IPS DF 19.7 (cell line): ENCODE results near the gene GCG.

Source experiments
- DNase-seq: peaks from one replicate; pipeline ENCODE4 v3.0.0-alpha.2; 2013; ENCODE audit warnings: low read depth, low spot score

Gene GCG

DNA sequence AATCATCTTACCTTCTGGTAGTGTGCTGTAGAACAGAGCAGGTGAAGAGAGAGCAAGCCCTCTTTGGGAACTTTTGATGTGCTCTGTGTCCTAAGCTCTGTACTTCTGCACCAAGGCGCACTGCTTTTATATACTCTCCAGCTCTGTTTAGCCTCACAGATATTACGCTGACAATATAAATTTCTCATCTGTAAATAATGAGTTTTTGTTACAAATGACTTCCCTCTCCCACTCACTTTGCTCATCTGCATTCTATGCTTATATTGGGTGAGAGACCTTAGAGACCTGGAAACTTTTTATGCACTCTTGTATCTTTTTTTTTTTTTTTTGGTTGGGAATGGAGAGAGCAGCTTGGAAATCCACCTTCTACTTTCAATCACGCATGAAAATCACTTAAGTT, at the start of gene GCG:
GCG (minus strand) TSS at position 101 of the 400 bp plus-strand sequence. CDS start 3,069 bp downstream, outside the sequence.
- DNase-seq = no peak

DNA sequence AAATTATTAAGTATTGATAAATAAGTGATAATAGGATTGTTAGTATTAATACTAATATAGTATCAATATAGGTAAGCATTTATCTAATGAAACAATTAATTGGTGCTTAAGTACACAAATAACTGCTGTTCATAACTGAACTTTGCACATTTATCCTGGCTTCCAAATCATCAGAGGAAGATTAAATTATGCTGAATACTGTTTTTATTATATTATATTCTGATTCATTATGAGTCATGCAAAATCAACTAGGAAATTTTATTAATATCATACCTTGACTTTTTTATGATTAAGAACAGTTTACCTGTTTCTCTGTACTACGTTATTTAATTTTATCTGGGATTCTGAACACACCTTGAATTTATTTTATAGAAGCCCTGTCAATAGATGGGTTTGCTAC, 48.6 kb upstream of the GCG start:
- no peak for DNase-seq

DNA sequence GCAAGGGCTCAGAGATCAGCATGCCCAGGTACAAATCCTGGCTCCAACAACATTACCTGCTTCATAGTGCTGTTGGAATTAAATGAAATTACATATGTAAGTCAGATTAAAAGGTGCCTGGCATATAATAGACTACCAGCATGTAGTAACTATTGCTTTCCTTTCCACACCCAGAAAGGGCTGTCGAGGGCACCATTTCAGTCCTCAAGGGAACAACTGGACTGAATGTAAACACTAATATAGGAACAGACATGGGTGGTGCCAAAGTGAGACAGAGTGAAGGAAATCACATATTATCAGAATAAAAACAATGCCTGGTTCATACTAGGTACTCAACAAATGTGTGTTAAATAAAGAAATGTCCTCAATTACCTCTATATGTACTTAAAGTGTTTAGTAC, 47.9 kb upstream of the GCG start:
- no peak for DNase-seq

DNA sequence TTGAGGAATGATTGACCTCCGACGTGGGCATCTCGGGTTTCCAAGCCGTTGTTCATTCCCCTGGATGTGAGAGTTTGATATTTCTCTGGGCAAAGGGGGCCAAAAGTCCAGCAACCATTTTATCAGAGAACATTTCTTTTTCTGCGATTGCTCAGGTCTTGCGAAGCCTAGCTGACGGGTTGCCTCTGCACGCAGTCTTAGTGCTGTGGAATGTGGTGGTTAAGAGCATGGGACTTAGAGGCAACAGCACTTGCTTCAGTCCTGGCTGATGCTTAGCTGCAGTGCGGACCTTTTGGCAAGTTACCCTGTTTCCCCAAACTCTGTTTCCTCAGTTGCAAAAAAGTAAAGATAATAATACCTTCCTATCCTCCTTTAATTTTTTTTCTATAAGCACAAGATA, 46.2 kb upstream of the GCG start:
- DNase-seq = no peak

DNA sequence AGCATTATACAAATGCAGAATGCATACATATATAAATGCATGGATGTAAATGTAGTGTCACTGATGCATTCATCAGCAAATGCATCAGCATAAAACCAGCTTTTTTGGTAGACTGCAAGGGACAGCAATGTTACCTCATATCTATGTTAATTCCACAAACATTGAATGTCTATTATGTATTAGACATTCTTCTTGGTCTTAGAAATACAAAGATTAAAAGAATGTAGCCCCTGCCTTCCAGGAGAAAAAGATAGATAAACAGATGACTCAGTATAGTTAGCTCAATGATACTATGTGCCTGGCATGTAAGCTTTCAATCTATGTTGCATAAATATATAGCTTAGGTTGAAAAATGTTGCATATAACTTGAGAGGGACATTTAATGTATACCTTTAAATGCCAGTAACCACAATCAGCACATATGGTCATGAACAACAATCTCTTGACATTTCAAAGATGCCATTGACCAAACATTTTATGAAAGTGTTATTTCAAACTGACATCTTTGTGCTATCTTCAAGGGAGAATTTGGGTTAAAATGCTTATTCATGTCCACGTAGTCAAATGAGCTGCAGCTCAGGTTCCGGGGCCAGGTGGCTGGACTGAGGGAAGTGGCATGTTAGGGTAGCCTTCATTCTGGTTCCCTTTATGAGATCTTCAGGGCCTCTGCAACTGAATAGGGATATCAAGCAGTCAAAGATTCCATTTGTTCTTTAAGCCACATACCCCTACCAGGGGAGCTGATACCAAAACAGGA, 45.2 kb upstream of the GCG start:
- DNase-seq = no peak

DNA sequence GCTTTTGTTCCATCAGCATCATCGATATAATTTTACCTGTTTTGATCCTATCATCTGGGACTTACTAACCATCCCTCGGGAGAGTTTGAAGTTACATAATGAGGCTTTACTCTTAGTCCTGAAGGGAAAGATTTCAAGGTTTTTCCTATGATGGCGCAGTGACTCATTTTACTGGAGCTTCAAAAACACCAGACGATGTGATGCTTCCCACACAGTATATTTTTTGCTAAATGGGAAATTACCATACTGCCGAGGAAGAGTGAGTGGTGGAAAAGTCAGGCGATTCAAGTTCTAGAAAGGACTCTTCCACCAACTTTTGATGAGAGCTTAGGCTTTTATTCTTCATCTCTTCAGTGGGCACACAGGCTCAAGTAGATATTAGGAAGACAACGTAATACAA, 44.6 kb upstream of the GCG start:
- DNase-seq = no peak

DNA sequence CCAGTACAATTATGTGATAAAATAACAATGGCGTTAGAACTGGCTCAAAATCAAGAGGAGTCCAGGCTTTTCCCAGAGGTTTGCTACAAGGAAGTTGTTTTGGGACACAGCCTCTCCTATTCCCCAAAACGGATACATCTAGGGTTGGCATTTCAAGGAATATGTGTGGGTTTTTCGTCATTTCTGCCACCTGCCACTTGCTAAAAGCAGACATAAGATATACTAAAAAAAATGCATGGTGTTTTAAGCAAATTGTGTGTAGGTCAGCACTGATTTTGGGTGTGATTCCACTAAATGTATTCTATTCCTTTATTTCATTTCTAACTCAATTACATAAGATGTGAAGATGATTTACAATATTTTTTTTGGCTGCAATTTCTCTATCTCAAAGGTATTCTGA, 36.4 kb upstream of the GCG start:
- DNase-seq = no peak

DNA sequence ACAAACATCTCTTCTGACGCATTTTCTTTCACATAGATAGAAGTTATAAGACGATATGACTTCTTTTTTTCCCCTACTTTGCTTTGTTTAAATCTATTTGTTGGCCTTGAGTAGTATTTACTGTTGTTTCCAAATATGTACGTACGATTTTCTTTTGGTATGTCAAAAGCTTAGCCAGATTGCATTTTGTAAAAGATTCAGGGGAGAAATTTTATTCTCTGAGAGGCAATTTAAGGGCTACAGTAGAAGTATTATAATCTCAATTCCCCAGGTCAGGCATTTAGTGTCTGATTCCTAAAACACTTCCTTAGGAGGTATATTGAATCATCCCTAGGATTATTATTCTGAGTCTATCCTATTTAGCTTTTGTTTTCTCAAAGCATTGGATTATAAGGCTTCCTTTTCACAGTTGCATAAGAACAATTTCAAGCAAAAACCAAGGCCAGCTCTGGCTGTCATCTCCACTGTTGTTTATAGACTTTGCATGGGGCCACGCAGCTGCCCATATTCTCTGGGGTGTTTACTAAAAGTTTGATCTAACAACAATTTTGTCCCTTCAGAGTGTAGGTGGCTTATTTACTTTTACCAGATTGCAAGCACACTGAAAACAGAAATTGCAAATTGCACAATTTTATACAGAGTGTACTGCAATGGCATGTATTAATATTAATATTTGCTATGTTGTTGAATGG, 33.6 kb upstream of the GCG start:
- DNase-seq = no peak

DNA sequence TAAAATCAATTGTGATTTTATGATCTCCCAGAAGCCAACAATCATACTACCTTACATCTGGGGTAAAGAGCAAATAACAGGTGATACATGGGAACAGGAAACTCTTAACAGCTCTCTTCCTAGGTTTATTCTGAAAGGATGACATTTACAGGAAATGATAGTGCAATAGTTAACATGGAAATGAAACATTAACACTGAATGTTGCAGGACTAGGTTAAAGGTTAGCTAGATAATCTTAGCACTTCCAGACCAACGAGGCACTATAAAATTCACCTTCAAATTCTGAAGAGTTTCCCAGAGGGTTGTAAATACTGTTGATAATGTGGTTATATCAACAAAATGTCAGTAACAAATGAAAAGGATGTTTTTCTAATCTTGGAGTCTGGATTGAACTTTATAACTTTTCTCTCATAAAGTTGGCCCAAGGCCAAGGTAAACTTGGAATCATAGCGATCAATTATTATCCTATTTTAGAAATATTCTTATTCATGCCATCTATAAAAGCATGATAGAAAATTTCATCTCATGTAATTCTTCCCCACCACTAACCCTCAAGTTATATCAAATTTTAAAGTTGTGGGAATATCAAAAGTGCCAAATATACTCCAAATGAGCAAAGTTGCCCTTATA, 32.9 kb upstream of the GCG start:
- no peak for DNase-seq

DNA sequence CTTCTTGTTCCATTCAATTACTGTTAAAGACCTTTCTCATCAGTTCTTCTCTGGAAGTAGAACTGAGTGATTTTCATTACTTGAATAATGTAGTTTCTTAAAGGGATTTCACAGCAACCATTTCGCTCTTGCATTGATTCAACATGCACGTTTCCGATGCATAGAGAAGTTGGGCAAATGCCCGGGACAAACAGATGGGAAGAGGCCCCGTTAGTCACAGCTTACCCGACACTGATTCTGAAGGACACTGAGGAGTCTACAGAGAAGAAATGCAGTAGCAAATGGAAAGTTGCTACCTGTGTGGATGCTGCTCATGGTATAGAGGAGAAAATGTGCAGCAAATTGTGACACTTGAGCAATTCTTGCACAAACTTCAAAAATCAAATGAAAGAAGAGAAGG, 32.3 kb upstream of the GCG start:
- DNase-seq = no peak

DNA sequence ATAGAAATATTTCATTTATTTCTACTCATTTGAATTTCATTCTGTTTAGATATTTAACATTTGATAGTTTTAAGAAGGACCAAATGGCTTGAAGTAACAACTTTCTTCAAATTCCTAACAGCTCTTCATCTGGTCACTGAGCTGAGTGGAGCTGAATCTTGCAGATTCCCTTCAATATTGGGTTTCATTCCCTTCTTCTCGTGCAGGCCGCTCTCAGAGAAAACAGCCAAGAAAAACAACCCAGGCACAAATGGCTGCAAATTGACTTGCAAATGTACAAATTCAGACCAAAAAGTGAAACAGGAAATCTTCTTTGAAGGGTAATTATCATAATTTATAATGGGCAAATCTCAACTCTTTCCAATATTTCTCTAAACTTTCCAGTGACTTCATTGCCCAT, 30.3 kb upstream of the GCG start:
- no peak for DNase-seq

DNA sequence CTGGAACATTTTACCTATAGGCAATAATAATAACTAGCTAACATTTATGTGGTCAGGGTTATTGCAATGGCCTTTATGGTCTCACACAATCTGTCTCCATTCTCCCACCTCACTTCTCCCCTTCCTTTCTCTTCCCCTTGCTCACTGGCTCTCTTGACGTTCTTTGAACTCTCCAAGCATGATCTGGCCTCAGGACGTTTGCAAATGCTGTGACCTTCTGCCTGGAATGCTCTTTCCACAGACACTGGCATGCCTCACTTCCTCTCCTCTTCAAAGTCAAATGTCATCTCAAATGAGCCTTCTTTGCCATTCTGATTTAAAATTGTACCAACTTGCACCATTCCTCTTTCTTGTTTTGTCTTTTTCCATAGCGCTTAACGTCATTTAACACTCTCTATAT, 25.3 kb upstream of the GCG start:
- no peak for DNase-seq

DNA sequence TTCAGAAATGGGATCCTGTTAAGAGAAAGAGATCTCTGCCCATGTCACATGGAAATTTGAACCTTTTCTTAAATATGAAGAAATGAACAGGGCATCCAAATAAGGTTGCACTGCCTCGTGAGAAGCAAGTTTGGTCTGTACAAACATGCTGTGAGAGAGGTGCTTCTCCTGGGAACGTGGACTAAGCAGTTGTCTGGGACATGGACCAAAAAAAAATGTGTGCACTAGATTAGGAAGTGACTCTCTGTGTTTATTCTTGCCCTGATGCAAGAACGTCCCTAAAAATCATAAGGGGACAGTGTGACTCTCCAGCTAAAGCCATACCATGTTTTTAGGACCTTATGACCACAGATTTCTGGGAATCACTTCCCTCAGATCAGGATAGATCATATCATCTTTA, 23.7 kb upstream of the GCG start:
- no peak for DNase-seq

DNA sequence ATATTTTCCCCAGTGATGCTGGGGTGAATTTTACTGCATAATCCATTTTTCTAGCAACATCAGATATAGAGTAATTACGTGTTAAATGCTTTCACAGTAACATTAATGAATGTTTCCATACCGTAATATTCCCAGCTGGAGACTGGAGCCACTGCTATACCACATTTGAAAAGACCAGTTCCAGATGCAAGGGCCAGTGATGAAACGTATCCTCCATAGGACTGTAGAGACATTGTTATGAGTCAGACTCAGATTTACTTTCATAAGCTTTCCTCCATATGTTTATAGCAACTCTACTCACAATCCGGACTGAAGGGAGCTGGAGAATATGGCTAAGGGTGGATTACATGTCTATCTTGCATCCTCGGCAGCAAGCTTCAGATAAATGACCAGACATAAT, 22.7 kb upstream of the GCG start:
- DNase-seq = no peak

DNA sequence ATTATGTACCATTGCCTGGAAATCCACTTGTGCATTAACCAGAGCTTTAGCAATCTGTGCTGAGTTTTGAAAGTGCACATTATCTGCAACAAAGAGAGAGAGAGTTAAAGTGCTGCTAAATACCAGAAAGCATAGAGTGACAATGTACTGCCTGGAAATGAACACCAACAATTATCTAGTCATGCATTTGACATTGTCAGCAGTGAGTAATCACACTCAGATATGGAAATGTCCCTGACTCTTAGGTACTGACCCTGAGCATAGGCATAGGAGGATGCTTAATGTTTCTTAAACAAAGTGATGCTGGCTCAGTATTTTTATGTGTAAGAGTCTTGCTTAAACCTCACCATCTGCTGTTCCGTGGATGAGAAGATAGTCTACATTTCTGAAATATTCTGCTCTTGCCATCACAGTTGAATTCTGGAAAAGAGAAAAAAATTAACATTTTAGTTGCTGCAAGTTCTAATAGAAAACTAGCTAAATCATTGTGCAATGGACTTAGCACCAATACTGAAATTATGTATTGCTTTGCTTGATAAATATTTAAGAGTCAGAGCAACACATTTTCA, 20.8 kb upstream of the GCG start:
- no peak for DNase-seq

DNA sequence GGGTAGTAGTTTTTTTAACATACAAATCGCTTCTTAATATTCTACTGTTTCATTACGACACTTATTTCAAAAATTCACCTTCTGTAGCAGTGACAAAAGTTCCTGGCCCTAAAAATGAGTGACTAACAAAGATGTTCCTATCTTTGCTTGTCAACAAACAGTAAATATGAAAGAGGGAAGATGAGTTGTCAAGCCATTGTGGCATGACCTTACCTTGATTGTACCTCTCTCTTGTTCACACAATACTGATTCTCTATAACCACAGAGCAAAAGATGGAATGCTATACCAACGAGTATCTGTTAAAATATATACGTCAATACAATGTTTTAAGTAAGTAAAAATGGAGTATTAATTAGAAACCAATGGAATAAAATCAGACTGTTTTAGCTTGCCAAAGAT, 14.7 kb upstream of the GCG start:
- no peak for DNase-seq

DNA sequence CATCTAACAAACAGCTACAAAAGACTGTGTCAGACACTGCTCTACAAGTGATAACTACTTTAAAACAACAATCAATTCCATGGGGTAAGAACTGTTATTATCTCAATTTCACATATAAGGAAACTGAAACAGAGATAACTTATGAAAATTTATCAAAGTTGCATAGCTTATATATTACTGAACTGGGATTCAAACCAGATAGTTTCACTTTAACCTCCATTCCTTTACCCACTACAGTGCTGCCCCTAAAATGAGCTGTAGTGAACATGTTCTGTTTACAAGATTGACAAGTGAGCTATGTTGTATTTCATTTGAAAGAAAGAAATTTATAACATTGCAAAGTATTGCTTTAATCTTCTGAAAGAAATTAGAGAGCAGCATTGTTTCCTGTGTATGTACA, 14.1 kb upstream of the GCG start:
- DNase-seq = no peak

DNA sequence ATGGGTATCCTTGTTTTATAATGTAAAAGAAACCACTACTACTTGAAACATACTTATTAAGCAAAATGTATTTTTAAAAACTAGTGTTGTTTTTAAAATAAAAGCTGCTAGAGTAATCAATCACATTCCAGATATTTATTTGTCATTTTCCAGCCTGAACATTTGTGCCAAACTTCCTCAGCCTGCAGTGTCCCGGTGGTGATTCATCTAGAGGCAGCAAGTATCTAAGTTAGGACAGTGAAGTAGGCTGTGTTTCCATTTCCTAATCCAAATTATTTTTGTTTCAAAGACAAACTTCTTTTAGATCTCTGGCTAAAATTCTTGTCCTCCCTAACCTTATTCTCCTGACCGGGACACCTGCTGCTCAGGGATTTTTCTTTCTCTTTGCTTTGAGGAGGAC, 12.8 kb upstream of the GCG start:
- DNase-seq = no peak

DNA sequence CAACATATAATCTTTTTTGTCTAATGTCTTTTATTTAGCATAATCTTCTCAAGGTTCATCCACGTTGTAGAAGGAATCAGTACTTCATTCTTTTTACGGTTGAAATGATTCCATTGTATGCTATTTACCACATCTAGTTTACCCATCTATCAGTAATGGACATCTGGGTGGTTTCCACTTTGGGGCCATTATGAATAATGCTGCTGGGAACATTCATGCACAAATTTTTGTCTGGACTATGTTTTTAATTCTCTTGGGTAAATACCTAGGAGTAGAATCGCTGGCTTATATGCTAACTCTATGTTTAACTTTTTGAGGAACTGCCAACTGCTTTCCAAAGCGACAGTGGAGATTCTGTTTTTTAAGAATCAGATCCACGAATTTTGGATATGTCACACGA, 7.4 kb upstream of the GCG start:
- no peak for DNase-seq

DNA sequence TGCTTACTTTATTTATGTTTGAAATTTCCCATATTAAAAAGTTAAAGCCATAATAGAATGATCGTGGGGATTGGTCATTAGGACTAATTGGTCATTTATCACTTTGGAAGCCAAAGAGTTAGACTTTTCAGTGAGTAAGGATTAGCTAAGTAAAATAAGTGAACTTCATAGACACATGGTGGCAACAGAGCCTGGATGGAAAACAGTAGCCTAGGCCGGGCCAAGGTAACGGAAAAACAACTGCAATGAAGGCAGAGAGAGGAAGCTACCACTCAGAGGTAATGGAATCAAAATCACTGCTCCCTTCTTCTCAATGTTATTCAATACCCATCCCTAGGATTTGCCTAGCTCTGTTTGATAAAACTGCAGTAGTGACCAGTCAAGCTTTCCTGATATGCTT, 4.1 kb upstream of the GCG start:
- no peak for DNase-seq

DNA sequence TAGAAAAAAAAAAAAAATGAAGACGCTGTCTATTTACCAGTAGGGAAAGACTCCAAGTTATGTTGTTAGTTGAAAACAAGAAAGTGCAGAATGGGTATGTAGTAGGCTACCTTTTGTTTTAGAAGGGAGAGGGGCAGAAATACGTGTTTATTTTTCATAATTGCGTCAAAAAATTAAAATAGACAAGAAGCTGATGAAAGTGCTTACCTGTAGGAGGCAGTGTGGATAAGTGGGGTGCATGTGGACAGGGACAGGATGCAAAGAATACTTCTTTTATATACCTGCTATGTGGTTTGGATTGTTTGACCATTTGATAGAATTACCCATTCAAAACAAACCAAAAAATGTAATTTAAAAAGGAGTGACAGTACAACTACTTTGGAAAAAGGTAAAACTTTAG, 3.0 kb upstream of the GCG start:
- no peak for DNase-seq

DNA sequence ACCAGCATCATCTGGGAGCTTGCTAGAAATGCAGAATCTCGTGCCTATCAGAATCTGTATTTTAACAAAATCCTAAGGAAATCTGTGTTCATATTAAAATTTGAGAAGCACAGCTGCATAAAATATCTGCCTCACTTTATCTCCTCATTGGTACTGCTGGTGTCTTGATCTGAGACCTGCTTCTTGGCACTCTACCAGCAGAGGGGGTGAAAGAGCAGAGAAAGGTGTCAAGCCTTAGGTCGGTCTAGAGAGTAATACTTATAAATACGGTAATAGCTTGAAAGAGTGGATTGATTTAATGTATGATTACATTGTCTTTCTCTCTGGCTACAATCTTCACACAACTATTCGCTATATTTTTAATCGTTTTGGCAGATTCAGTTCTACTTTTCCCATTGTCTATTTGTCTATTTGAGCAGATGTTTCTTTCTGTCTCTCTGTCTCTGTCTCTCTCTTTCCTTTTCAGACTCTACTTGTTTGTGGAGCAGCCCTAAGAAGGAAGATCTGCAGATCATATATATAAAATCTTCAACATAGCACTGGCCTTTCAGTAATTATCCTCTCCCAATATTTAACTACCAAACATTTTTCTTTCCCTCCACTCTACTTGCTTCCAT, 1.7 kb upstream of the GCG start:
- peak; percentile 15 for DNase-seq
